OCI-LY3 (cell line): ENCODE measurements around the gene TTLL5.

Experiments used
- H2AFZ ChIP-seq: fragments of 200-600, 300-600 bp; shearing (Covaris generic); 2 replicates; pipeline ENCODE4 v1.6.0; 2014; ENCODE audit warnings: antibody characterized with exemption, low read depth, low read length
- H3K27ac ChIP-seq: fragments of 200-600, 300-600 bp; sonication (generic); 2 replicates; pipeline ENCODE4 v1.5.1; 2014; ENCODE audit warnings: mild to moderate bottlenecking, low read length, moderate library complexity, mixed read lengths
- H3K27me3 ChIP-seq: fragments of 200-600, 300-600 bp; sonication (generic); 2 replicates; pipeline ENCODE4 v1.6.1; 2014; ENCODE audit warnings: low read depth, low read length, mixed read lengths
- H3K36me3 ChIP-seq: fragments of 200-600, 300-600 bp; sonication (generic); replicated peaks from 2 replicates; pipeline ENCODE3; 2014; ENCODE audit warnings: low read depth, low read length, mixed read lengths
- H3K4me1 ChIP-seq: fragments of 300-600, 200-600 bp; sonication (generic); 2 replicates; pipeline ENCODE4 v1.6.1; 2014; ENCODE audit warnings: low read length, mixed read lengths
- H3K4me2 ChIP-seq: fragments of 200-600, 300-600 bp; sonication (generic); 2 replicates; pipeline ENCODE4 v1.6.1; 2014; ENCODE audit warnings: low read length, mixed read lengths
- H3K4me3 ChIP-seq: fragments of 300-600, 200-600 bp; sonication (generic); 2 replicates; pipeline ENCODE4 v1.5.1; 2014; ENCODE audit warnings: antibody characterized with exemption, mild to moderate bottlenecking, low read length, moderate library complexity
- H3K79me2 ChIP-seq: fragments of 300-600, 200-600 bp; shearing (Covaris generic); 2 replicates; pipeline ENCODE4 v1.6.1; 2014; ENCODE audit warnings: mild to moderate bottlenecking, low read length, mixed read lengths
- H3K9ac ChIP-seq: fragments of 300-600, 200-600 bp; shearing (Covaris generic); 2 replicates; pipeline ENCODE4 v1.6.0; 2014; ENCODE audit warnings: mild to moderate bottlenecking, low read length, moderate library complexity
- H3K9me3 ChIP-seq: fragments of 200-600, 300-600 bp; shearing (Covaris generic); 2 replicates; pipeline ENCODE4 v1.6.1; 2014; ENCODE audit warnings: low read length, mixed read lengths; ENCODE audit not compliant: insufficient read depth
- H4K20me1 ChIP-seq: fragments of 200-600, 300-600 bp; sonication (generic); 2 replicates; pipeline ENCODE4 v1.6.1; 2016; ENCODE audit warnings: low read length, mixed read lengths; ENCODE audit not compliant: insufficient read depth
- EZH2phosphoT487 ChIP-seq: fragments of 200-600 bp; shearing (Covaris generic); IDR thresholded peaks from 2 replicates; pipeline ENCODE4 v1.6.1; 2018; ENCODE audit warnings: antibody characterized with exemption, mixed run types, low read depth
- TF ChIP-seq, protein P1 (sequence below): fragments of 200-600, 300-600 bp; sonication (generic); IDR thresholded peaks from 2 replicates; pipeline ENCODE4 v1.5.1; 2014; ENCODE audit warnings: antibody characterized with exemption, low read length, low read depth

The TTLL5 gene

DNA sequence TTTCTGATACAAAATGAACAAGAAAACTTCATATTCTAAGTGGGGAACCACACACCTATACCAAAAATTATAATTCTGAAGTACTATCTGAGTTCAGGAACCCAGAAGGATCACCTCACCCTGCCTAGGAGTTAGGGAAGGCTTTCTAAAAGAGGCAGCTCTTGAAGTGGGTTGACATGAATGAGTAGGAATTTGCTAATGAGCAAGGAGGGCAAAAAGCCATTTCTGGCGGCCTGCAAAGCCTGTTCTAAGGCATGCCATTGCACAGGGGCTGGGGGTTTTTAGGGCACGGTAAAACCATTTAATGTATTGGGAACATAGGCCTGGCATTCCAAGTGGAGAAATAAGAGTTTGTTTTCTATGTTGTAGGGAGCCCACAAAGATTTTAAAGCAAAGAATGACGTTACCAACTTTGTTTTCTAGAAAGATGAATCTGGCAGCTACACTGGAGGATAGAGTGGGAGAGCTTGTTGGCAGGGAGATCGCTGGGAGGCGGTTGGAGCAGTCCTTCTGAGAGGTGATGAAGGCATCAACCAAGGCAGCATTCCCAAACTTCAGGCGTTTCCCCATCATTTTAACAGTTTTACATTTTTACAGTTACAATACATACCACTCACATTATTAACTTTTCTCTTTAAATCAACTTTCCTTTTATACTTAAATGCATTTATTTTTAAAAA, 338.6 kb downstream of the TTLL5 start:
- H2AFZ ChIP-seq = no peak overlapping the region
- no peaks in the 10 kb centered on the region for H3K4me1 ChIP-seq
- H3K36me3 ChIP-seq = no peaks in the 10 kb centered on the region
- no peak overlapping the region for H3K27ac ChIP-seq
- H3K4me3 ChIP-seq = no peak overlapping the region
- no peaks in the 10 kb centered on the region for H3K9me3 ChIP-seq
- TF ChIP-seq, protein P1, sequence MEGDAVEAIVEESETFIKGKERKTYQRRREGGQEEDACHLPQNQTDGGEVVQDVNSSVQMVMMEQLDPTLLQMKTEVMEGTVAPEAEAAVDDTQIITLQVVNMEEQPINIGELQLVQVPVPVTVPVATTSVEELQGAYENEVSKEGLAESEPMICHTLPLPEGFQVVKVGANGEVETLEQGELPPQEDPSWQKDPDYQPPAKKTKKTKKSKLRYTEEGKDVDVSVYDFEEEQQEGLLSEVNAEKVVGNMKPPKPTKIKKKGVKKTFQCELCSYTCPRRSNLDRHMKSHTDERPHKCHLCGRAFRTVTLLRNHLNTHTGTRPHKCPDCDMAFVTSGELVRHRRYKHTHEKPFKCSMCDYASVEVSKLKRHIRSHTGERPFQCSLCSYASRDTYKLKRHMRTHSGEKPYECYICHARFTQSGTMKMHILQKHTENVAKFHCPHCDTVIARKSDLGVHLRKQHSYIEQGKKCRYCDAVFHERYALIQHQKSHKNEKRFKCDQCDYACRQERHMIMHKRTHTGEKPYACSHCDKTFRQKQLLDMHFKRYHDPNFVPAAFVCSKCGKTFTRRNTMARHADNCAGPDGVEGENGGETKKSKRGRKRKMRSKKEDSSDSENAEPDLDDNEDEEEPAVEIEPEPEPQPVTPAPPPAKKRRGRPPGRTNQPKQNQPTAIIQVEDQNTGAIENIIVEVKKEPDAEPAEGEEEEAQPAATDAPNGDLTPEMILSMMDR = no peak
- TF ChIP-seq EZH2phosphoT487 = no peak
- H3K27me3 ChIP-seq = no peaks in the 10 kb centered on the region
- H4K20me1 ChIP-seq = no peaks in the 10 kb centered on the region
- H3K4me2 ChIP-seq = no peak overlapping the region
- no peak overlapping the region for H3K9ac ChIP-seq
- H3K79me2 ChIP-seq = no peaks in the 10 kb centered on the region

DNA sequence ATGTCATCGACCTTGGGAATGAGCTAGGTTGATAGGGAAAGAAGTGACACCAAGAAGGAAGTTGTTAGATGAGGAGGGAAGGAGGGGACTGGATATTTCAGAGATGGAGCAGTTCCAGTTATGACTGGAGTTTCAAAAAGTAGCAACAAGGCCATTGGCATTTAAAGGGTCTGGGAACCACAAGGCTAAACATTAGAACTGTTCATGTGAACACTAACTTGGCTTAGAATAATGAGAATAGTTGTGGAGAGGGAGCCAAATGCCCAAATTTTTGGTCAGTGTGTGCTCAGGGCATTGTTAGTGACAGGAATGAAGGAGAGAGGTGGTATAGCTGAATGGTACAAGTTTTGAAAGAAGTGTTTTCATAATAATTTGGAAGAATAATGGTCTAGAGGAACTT, 341.3 kb downstream of the TTLL5 start:
- Histone ChIP-seq H4K20me1 (no peaks in the 10 kb centered on the region), H3K9ac (no peak overlapping the region), H3K4me3 (no peak overlapping the region), H3K36me3 (peaks cover 11% of the 10 kb centered on the region), H2AFZ (no peak overlapping the region), H3K27ac (no peak overlapping the region), H3K27me3 (no peaks in the 10 kb centered on the region), H3K4me2 (no peak overlapping the region), H3K4me1 (no peaks in the 10 kb centered on the region), H3K9me3 (peaks cover 3% of the 10 kb centered on the region; the same call in 1 of the 2 replicates), H3K79me2 (no peaks in the 10 kb centered on the region)
- TF ChIP-seq EZH2phosphoT487 = no peak
- TF ChIP-seq, protein P1 = no peak
